ENCODE results near the gene SSB. TPM values are rescaled to one million over a fixed set of nuclear protein-coding genes. Genes with fewer than 3 reads are reported as not detected.
"Not testable (repeated sequence)": the region's sequence is repeated elsewhere in the genome, so short reads cannot be mapped to it uniquely, and the experiment has no call there.

SSB gene
- total RNA-seq, 1 experiment from 2014 or later = 256 TPM

- DNase-seq = no peak
- peaks cover 10% of the 10 kb centered on the region for H3K36me3 ChIP-seq
- no peak overlapping the region for H3K4me3 ChIP-seq
Observed at GRCh38 chr2:169838743-169839489, 40.2 kb downstream of the SSB start.

DNA sequence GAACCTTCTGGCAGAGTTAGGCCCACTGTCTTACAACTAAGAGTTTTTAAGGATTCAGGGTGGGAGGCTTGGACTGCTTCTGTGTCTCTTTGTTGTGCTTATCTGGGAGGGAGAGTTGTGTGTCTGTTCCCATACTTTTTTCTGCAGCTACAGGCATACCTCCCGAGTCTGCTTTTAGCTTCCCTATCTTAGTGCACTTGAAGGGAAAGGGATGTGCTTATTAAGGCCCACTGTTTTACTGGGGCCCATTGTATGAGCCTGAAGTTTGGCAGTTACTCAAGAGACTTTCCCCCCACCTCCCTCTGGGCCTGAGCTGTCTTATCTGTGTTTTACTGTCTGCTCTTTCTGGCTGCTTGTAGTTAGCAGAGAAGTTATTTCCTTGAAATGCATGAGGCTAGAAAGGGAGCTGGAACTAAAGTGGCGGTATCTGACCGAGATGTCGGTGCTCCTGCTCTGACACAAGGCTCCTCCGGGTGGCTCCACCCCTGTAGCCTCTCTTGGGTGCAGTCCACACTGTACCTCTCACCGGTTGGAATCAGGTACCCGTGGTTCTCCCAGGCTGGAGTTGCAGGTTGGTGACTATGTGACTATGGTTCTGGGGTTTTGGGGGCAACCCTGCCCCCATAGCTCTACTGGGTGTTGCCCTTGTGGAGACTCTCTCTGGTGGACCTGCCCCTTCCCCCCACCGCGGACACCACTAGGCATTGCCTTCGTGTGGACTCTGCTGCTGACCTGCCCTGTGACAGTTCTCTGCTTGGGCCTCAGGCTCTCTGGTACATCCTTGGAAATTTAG is 41.5 kb downstream of the SSB start:
- Histone ChIP-seq H3K4me1 (no peaks in the 10 kb centered on the region), H3K27ac (no peak overlapping the region), H3K36me3 (peaks cover 10% of the 10 kb centered on the region), H3K9me3 (replicated peaks) (no peaks in the 10 kb centered on the region; the same call in 1 of the 2 replicates), H3K4me3 (no peak overlapping the region), H3K27me3 (no peaks in the 10 kb centered on the region)
- DNase-seq = no peak

More at GRCh38 chr2:169838743-169839489, 40.2 kb downstream of the SSB start:
- H3K27ac ChIP-seq = no peak overlapping the region
- no peaks in the 10 kb centered on the region for H3K4me1 ChIP-seq
- H3K9me3 ChIP-seq (replicated peaks) = no peaks in the 10 kb centered on the region; the same call in 1 of the 2 replicates
- no peaks in the 10 kb centered on the region for H3K27me3 ChIP-seq

GRCh38 chr2:169840747-169841142 is 42.1 kb downstream of the SSB start:
- H3K4me3 ChIP-seq = no peak overlapping the region
- H3K27ac ChIP-seq = no peak overlapping the region
- H3K27me3 ChIP-seq = no peaks in the 10 kb centered on the region
- DNase-seq = no peak
- H3K36me3 ChIP-seq = peaks cover 10% of the 10 kb centered on the region
- H3K4me1 ChIP-seq = no peaks in the 10 kb centered on the region
- no peaks in the 10 kb centered on the region; the same call in 1 of the 2 replicates for H3K9me3 ChIP-seq (replicated peaks)

DNA sequence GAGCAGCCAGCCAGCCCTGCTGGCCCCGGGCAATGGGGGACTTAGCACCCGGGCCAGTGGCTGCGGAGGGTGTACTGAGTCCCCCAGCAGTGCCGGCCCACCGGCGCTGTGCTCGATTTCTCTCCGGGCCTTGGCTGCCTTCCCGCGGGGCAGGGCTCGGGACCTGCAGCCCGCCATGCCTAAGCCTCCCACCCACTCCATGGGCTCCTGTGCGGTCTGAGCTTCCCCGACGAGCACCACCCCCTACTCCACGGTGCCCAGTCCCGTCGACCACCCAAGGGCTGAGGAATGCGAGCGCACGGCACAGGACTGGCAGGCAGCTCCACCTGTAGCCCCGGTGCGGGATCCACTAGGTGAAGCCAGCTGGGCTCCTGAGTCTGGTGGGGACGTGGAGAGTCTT is 43.0 kb downstream of the SSB start:
- H3K36me3 ChIP-seq = peaks cover 12% of the 10 kb centered on the region
- H3K4me1 ChIP-seq; H3K4me3 ChIP-seq; DNase-seq; H3K27me3 ChIP-seq; H3K27ac ChIP-seq; H3K9me3 ChIP-seq (replicated peaks): not testable (repeated sequence)

GRCh38 chr2:169845016-169845415 is 46.3 kb downstream of the SSB start:
- no peak for DNase-seq
- H3K36me3 ChIP-seq = peaks cover 10% of the 10 kb centered on the region
- no peaks in the 10 kb centered on the region for H3K9me3 ChIP-seq (replicated peaks)
- H3K4me3 ChIP-seq = no peak overlapping the region
- H3K27me3 ChIP-seq = no peaks in the 10 kb centered on the region
- H3K4me1 ChIP-seq = no peaks in the 10 kb centered on the region
- no peak overlapping the region for H3K27ac ChIP-seq

GRCh38 chr2:169848959-169849693 is 50.5 kb downstream of the SSB start:
- not testable (repeated sequence) for H3K27ac ChIP-seq; H3K27me3 ChIP-seq; H3K9me3 ChIP-seq (replicated peaks); H3K36me3 ChIP-seq; DNase-seq; H3K4me3 ChIP-seq; H3K4me1 ChIP-seq

- Histone ChIP-seq H3K9me3 (replicated peaks) (no peaks in the 10 kb centered on the region), H3K36me3 (0 out of 2 replicates have a peak, but pooled peaks cover 3% of the 10 kb centered on the region), H3K27ac (no peak overlapping the region), H3K27me3 (no peaks in the 10 kb centered on the region), H3K4me3 (no peak overlapping the region), H3K4me1 (no peaks in the 10 kb centered on the region)
- no peak for DNase-seq
Observed at GRCh38 chr2:169849710-169850109, 51.0 kb downstream of the SSB start.

GRCh38 chr2:169853041-169853668 is 54.5 kb downstream of the SSB start:
- H3K36me3 ChIP-seq = no peaks in the 10 kb centered on the region
- no peaks in the 10 kb centered on the region for H3K4me1 ChIP-seq
- H3K27ac ChIP-seq = no peak overlapping the region
- H3K27me3 ChIP-seq = no peaks in the 10 kb centered on the region
- DNase-seq = no peak
- H3K4me3 ChIP-seq = no peak overlapping the region
- H3K9me3 ChIP-seq (replicated peaks) = no peaks in the 10 kb centered on the region

DNA sequence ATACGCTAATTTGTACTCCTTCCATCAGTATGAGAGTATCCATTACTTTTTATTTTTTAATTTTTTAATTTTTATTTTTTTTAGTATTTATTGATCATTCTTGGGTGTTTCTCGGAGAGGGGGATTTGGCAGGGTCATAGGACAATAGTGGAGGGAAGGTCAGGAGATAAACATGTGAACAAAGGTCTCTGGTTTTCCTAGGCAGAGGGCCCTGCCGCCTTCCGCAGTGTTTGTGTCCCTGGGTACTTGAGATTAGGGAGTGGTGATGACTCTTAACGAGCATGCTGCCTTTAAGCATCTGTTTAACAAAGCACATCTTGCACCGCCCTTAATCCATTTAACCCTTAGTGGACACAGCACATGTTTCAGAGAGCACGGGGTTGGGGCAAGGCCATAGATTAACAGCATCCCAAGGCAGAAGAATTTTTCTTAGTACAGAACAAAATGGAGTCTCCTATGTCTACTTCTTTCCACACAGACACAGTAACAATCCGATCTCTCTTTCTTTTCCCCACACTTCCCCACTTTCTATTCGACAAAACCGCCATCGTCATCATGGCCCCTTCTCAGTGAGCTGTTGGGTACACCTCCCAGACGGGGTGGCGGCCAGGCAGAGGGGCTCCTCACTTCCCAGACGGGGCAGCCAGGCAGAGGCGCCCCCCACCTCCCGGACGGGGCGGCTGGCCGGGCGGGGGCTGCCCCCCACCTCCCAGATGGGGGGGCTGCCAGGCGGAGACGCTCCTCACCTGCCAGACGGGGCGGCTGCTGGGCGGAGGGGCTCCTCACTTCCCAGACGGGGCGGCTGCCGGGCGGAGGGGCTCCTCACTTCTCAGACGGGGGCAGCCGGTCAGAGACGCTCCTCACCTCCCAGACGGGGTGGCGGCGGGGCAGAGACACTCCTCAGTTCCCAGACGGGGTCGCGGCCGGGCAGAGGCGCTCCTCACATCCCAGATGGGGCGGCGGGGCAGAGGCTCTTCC is 56.9 kb downstream of the SSB start:
- not testable (repeated sequence) for H3K4me3 ChIP-seq; H3K27ac ChIP-seq; H3K4me1 ChIP-seq; H3K27me3 ChIP-seq; H3K9me3 ChIP-seq (replicated peaks); DNase-seq; H3K36me3 ChIP-seq

GRCh38 chr2:169859423-169859822 is 60.8 kb downstream of the SSB start:
- Histone ChIP-seq H3K9me3 (replicated peaks) (no peaks in the 10 kb centered on the region; the same call in 1 of the 2 replicates), H3K36me3 (no peaks in the 10 kb centered on the region), H3K4me3 (no peak overlapping the region), H3K27ac (no peak overlapping the region), H3K4me1 (no peaks in the 10 kb centered on the region), H3K27me3 (no peaks in the 10 kb centered on the region)
- DNase-seq = no peak

- no peak for DNase-seq
- H3K4me3 ChIP-seq = no peak overlapping the region
- no peaks in the 10 kb centered on the region for H3K36me3 ChIP-seq
- H3K9me3 ChIP-seq (replicated peaks) = no peaks in the 10 kb centered on the region; the same call in 1 of the 2 replicates
- no peaks in the 10 kb centered on the region for H3K4me1 ChIP-seq
- no peaks in the 10 kb centered on the region for H3K27me3 ChIP-seq
- no peak overlapping the region for H3K27ac ChIP-seq
Observed at GRCh38 chr2:169860149-169860548, 61.5 kb downstream of the SSB start.

Data from SJCRH30 (cell line).